B cell (primary cell): ENCODE measurements around the gene LRP5. TPM values are rescaled to one million over a fixed set of nuclear protein-coding genes. Genes with fewer than 3 reads are reported as not detected.

ENCODE experiments used
- ATAC-seq: fragments of 200-7000 bp; cut with Tn5 transposase; one replicate; pipeline ENCODE4 v1.10.0; 2021; ENCODE audit warnings: low read depth, mild to moderate bottlenecking, moderate number of reproducible peaks, moderate library complexity
- CTCF ChIA-PET: fragments of 350-600 bp; sonication (Branson Sonifier 250); formaldehyde crosslinking; loops from one replicate; lab custom pipeline; 2021; ENCODE audit warnings: antibody characterized with exemption, inconsistent platforms; lab: Charles Lee
- POLR2A ChIA-PET: fragments of 350-600 bp; sonication (Branson Sonifier 250); formaldehyde crosslinking; loops from one replicate; lab custom pipeline; 2021; ENCODE audit warnings: antibody characterized with exemption; lab: Charles Lee
- DNase-seq: peaks from one replicate; pipeline ENCODE4 v3.0.0; 2013
- H2AFZ ChIP-seq: 2 replicates; pipeline ENCODE4 v1.6.1; 2012; ENCODE audit warnings: mild to moderate bottlenecking, low read depth, low read length; ENCODE audit not compliant: insufficient read depth, poor library complexity, severe bottlenecking
- H3K27ac ChIP-seq, 2 donors: 1 replicate in 1 of 2; 2 replicates in 1 of 2; pipeline ENCODE4 v1.5.1; 2012 to 2013; ENCODE audit warnings: low read length in 2 of 2, mild to moderate bottlenecking in 2 of 2, moderate library complexity in 1 of 2
- H3K27me3 ChIP-seq, 4 experiments: fragments of 200-600 bp in 1 of 4; sonication (generic) in 1 of 4; replicated peaks in 1 of 4; 1 replicate in 2 of 4; 2 replicates in 2 of 4; pipeline versions ENCODE4 v1.6.1 to v1.7.0; 2013 to 2016; ENCODE audit warnings: low read length in 3 of 4, mild to moderate bottlenecking in 2 of 4, mixed read lengths in 1 of 4, moderate library complexity in 1 of 4; ENCODE audit not compliant: insufficient read depth in 4 of 4, control insufficient read depth in 3 of 4; ENCODE audit errors: control extremely low read depth in 1 of 4
- H3K36me3 ChIP-seq, 2 experiments: replicated peaks in 1 of 2; 1 replicate in 1 of 2; 2 replicates in 1 of 2; pipeline versions ENCODE4 v1.6.1 to v1.7.1; 2013; ENCODE audit warnings: low read length in 1 of 2; ENCODE audit not compliant: insufficient read depth in 2 of 2, control insufficient read depth in 1 of 2; ENCODE audit errors: control extremely low read depth in 1 of 2, extremely low read depth in 1 of 2
- H3K4me1 ChIP-seq, 2 donors: fragments of 200-600 bp in 1 of 2; sonication (generic) in 1 of 2; 1 replicate in 1 of 2; 2 replicates in 1 of 2; pipeline versions ENCODE4 v1.5.1 to v1.6.1; 2013 to 2017; ENCODE audit warnings: low read length in 2 of 2; ENCODE audit not compliant: control insufficient read depth in 2 of 2, insufficient read depth in 2 of 2
- H3K4me2 ChIP-seq: replicated peaks from 2 replicates; pipeline ENCODE3; 2012; ENCODE audit warnings: mild to moderate bottlenecking, low read depth, low read length; ENCODE audit not compliant: poor library complexity, severe bottlenecking
- H3K4me3 ChIP-seq, 5 experiments: fragments of 200-600 bp in 1 of 5; sonication (generic) in 1 of 5; 1 replicate in 3 of 5; 2 replicates in 2 of 5; pipeline versions ENCODE4 v1.5.1 to v1.7.0; 2011 to 2016; ENCODE audit warnings: low read length in 4 of 5, mild to moderate bottlenecking in 4 of 5, low read depth in 2 of 5, control low read depth in 1 of 5, moderate library complexity in 1 of 5; ENCODE audit not compliant: insufficient read depth in 1 of 5; ENCODE audit errors: control extremely low read depth in 1 of 5, extremely low read depth in 1 of 5
- H3K79me2 ChIP-seq: fragments of 200-600 bp; sonication (generic); one replicate; pipeline ENCODE4 v1.6.0; 2016; ENCODE audit warnings: low read length; ENCODE audit not compliant: control insufficient read depth, insufficient read depth
- H3K9ac ChIP-seq: fragments of 200-600 bp; sonication (generic); 2 replicates; pipeline ENCODE4 v1.6.1; 2017; ENCODE audit warnings: mild to moderate bottlenecking, low read length, moderate library complexity
- H3K9me3 ChIP-seq, 3 donors: one replicate each; pipeline versions ENCODE4 v1.6.1 to v1.7.1; 2013; ENCODE audit warnings: low read length in 2 of 3; ENCODE audit not compliant: control insufficient read depth in 2 of 3, insufficient read depth in 1 of 3; ENCODE audit errors: control extremely low read depth in 1 of 3
- H4K20me1 ChIP-seq: 2 replicates; pipeline ENCODE4 v1.6.0; 2012; ENCODE audit warnings: mild to moderate bottlenecking, low read length; ENCODE audit not compliant: insufficient read depth, control insufficient read depth, poor library complexity, severe bottlenecking
- H3K27ac Mint-ChIP-seq: one replicate; pipeline ENCODE4 v1.8.0; 2021; ENCODE audit warnings: mixed read lengths
- H3K27me3 Mint-ChIP-seq: one replicate; pipeline ENCODE4 v1.8.0; 2021; ENCODE audit warnings: mixed read lengths
- H3K4me1 Mint-ChIP-seq: one replicate; pipeline ENCODE4 v1.8.0; 2021; ENCODE audit warnings: mixed read lengths
- H3K4me3 Mint-ChIP-seq: one replicate; pipeline ENCODE4 v1.8.0; 2021; ENCODE audit warnings: mixed read lengths
- H3K9me3 Mint-ChIP-seq: one replicate; pipeline ENCODE4 v1.8.0; 2022; ENCODE audit warnings: mixed read lengths; ENCODE audit not compliant: insufficient read depth
- CTCF ChIP-seq: fragments of 200-600 bp; IDR thresholded peaks from one replicate; pipeline ENCODE4 v1.8.0; 2022; ENCODE audit warnings: antibody characterized with exemption, mild to moderate bottlenecking
- EZH2 ChIP-seq: IDR thresholded peaks from 2 replicates; pipeline ENCODE4 v1.6.1; 2012; ENCODE audit warnings: borderline replicate concordance, low read depth, mild to moderate bottlenecking, moderate library complexity, low read length; ENCODE audit not compliant: insufficient read depth, poor library complexity, severe bottlenecking
- WGBS: methylation state at CpG from one replicate; pipeline ENCODE4 v1.1.5; 2013; ENCODE audit warnings: missing lambda C conversion rate; ENCODE audit not compliant: insufficient coverage; 5-methylcytosine and 5-hydroxymethylcytosine counted together
- intact Hi-C: fragments of 100-400 bp; cut with micrococcal nuclease; formaldehyde crosslinking; loops from one replicate; pipeline ENCODE4 v1.10.0; 2022
- polyA plus RNA-seq: library from polyadenylated mRNA; depleted of rRNA; stranded (reverse); fragments of >200 nt; gene quantifications from 2 replicates; pipeline ENCODE4 v1.2.3, GENCODE V29; 2012
- total RNA-seq, 2 donors: library from RNA; stranded (reverse); fragments of 120-200 nt in 1 of 2; gene quantifications; 1 replicate in 1 of 2; 2 replicates in 1 of 2; pipeline versions ENCODE4 v1.2.3 to v1.2.4, GENCODE V29; 2013 to 2022

Gene LRP5
- total and polyA plus RNA-seq, 2 donors (not counting 1 experiment from before 2014, with no cell fraction given): 2.4 to 13.9 TPM

- H3K9ac ChIP-seq: no peak overlapping the region
These were observed 60.9 kb downstream of the LRP5 start for GRCh38 chr11:68373189-68373814.

More at GRCh38 chr11:68373189-68373814, 60.9 kb downstream of the LRP5 start:
- ChIA-PET POLR2A (interaction anchor here (0.6 kb wide), 1 partner anchor 254 kb away, joined by 4 read pairs; no protein-coding TSS in a partner anchor), CTCF (interaction anchor here (1.3 to 3.7 kb wide), 3 partner anchors 11 to 116 kb away, joined by 4 to 20 read pairs (median 4); no protein-coding TSS in a partner anchor)
- Histone ChIP-seq H3K4me1 (peaks cover 56 to 64% of the 10 kb centered on the region in 2 donors), H3K27ac (no peak overlapping the region), H3K36me3 (no peaks in the 10 kb centered on the region), H3K4me3 (no peak overlapping the region), H4K20me1 (no peaks in the 10 kb centered on the region), H2AFZ (no peak overlapping the region), H3K9me3 (no peaks in the 10 kb centered on the region), H3K79me2 (no peaks in the 10 kb centered on the region), H3K4me2 (peak overlapping the region; percentile 68), H3K27me3 (peaks cover 0 to 11% (median 3%) of the 10 kb centered on the region in 4 experiments)
- no peaks in the 10 kb centered on the region for H3K9me3 Mint-ChIP-seq
- H3K4me1 Mint-ChIP-seq: peaks cover 65% of the 10 kb centered on the region
- ATAC-seq (no peak), DNase-seq (no peak)
- 93% methylated on average over 18 of the region's 22 CpGs for WGBS
- H3K27ac Mint-ChIP-seq: peak overlapping the region; percentile 46
- intact Hi-C loops: no loop called here
- TF ChIP-seq CTCF (no peak), EZH2 (no peak)
- peaks cover 15% of the 10 kb centered on the region for H3K27me3 Mint-ChIP-seq
- H3K4me3 Mint-ChIP-seq: peak overlapping the region; percentile 84
